Measurements from ENCODE around the gene CNGA1.

Gene CNGA1

GRCh38 chr4:48038666-48039065, 22.2 kb upstream of the CNGA1 start:
- no peak overlapping the region for H3K4me3 Mint-ChIP-seq
- H3K27me3 Mint-ChIP-seq = no peaks in the 10 kb centered on the region
- H3K4me1 Mint-ChIP-seq (ENCODE audit: low read depth) = peaks cover 69% of the 10 kb centered on the region
- peaks cover 2% of the 10 kb centered on the region for H3K36me3 Mint-ChIP-seq
- H3K9me3 Mint-ChIP-seq (ENCODE audit: low read depth) = no peaks in the 10 kb centered on the region
- H3K27ac Mint-ChIP-seq = no peak overlapping the region

- Mint-ChIP-seq H3K4me1 (ENCODE audit: low read depth) (peaks cover 60% of the 10 kb centered on the region), H3K9me3 (ENCODE audit: low read depth) (no peaks in the 10 kb centered on the region), H3K36me3 (peaks cover 2% of the 10 kb centered on the region), H3K27ac (peak overlapping the region; percentile 93), H3K4me3 (peak overlapping the region; percentile 32), H3K27me3 (no peaks in the 10 kb centered on the region)
Measured at GRCh38 chr4:48037117-48037462, 20.6 kb upstream of the CNGA1 start.

- H3K27me3 Mint-ChIP-seq = no peaks in the 10 kb centered on the region
- H3K4me3 Mint-ChIP-seq = peak overlapping the region; percentile 64
- H3K36me3 Mint-ChIP-seq = peaks cover 2% of the 10 kb centered on the region
- H3K9me3 Mint-ChIP-seq (ENCODE audit: low read depth) = no peaks in the 10 kb centered on the region
- H3K27ac Mint-ChIP-seq = peak overlapping the region; percentile 93
- peaks cover 52% of the 10 kb centered on the region for H3K4me1 Mint-ChIP-seq (ENCODE audit: low read depth)
Measured at GRCh38 chr4:48035952-48036351, 19.5 kb upstream of the CNGA1 start.

GRCh38 chr4:48033825-48034413, 17.4 kb upstream of the CNGA1 start:
- Mint-ChIP-seq H3K36me3 (peaks cover 2% of the 10 kb centered on the region), H3K4me3 (peak overlapping the region; percentile 43), H3K4me1 (ENCODE audit: low read depth) (peaks cover 47% of the 10 kb centered on the region), H3K27me3 (no peaks in the 10 kb centered on the region), H3K27ac (peak overlapping the region; percentile 93), H3K9me3 (ENCODE audit: low read depth) (no peaks in the 10 kb centered on the region)

- Mint-ChIP-seq H3K9me3 (ENCODE audit: low read depth) (no peaks in the 10 kb centered on the region), H3K27me3 (no peaks in the 10 kb centered on the region), H3K4me1 (ENCODE audit: low read depth) (peaks cover 52% of the 10 kb centered on the region), H3K36me3 (no peaks in the 10 kb centered on the region), H3K4me3 (no peak overlapping the region), H3K27ac (peak overlapping the region; percentile 93)
Measured at GRCh38 chr4:48033412-48033811, 16.9 kb upstream of the CNGA1 start.

- no peaks in the 10 kb centered on the region for H3K36me3 Mint-ChIP-seq
- H3K4me1 Mint-ChIP-seq (ENCODE audit: low read depth) = peaks cover 55% of the 10 kb centered on the region
- H3K27ac Mint-ChIP-seq = no peak overlapping the region
- no peaks in the 10 kb centered on the region for H3K9me3 Mint-ChIP-seq (ENCODE audit: low read depth)
- no peak overlapping the region for H3K4me3 Mint-ChIP-seq
- H3K27me3 Mint-ChIP-seq = no peaks in the 10 kb centered on the region
Measured at GRCh38 chr4:48032721-48033120, 16.2 kb upstream of the CNGA1 start.

- Mint-ChIP-seq H3K27ac (no peak overlapping the region), H3K27me3 (no peaks in the 10 kb centered on the region), H3K4me1 (ENCODE audit: low read depth) (peaks cover 51% of the 10 kb centered on the region)
Measured at GRCh38 chr4:48031802-48032525, 15.5 kb upstream of the CNGA1 start.

GRCh38 chr4:48030470-48030869, 14.0 kb upstream of the CNGA1 start:
- Mint-ChIP-seq H3K36me3 (peaks cover 3% of the 10 kb centered on the region), H3K27me3 (peaks cover 2% of the 10 kb centered on the region), H3K9me3 (ENCODE audit: low read depth) (no peaks in the 10 kb centered on the region), H3K4me3 (no peak overlapping the region), H3K27ac (no peak overlapping the region), H3K4me1 (ENCODE audit: low read depth) (peaks cover 38% of the 10 kb centered on the region)

More at GRCh38 chr4:48031802-48032525, 15.5 kb upstream of the CNGA1 start:
- Mint-ChIP-seq H3K4me3 (no peak overlapping the region), H3K9me3 (ENCODE audit: low read depth) (no peaks in the 10 kb centered on the region), H3K36me3 (no peaks in the 10 kb centered on the region)

GRCh38 chr4:48028696-48029095, 12.2 kb upstream of the CNGA1 start:
- peaks cover 20% of the 10 kb centered on the region for H3K4me1 Mint-ChIP-seq (ENCODE audit: low read depth)
- peaks cover 2% of the 10 kb centered on the region for H3K27me3 Mint-ChIP-seq
- H3K9me3 Mint-ChIP-seq (ENCODE audit: low read depth) = no peaks in the 10 kb centered on the region
- H3K4me3 Mint-ChIP-seq = no peak overlapping the region
- peak overlapping the region; percentile 23 for H3K27ac Mint-ChIP-seq
- peaks cover 3% of the 10 kb centered on the region for H3K36me3 Mint-ChIP-seq

- H3K4me3 Mint-ChIP-seq = no peak overlapping the region
- H3K4me1 Mint-ChIP-seq (ENCODE audit: low read depth) = peaks cover 17% of the 10 kb centered on the region
- no peaks in the 10 kb centered on the region for H3K9me3 Mint-ChIP-seq (ENCODE audit: low read depth)
- peaks cover 4% of the 10 kb centered on the region for H3K27me3 Mint-ChIP-seq
- H3K27ac Mint-ChIP-seq = no peak overlapping the region
- H3K36me3 Mint-ChIP-seq = peaks cover 3% of the 10 kb centered on the region
Measured at GRCh38 chr4:48027653-48028052, 11.2 kb upstream of the CNGA1 start.

- Mint-ChIP-seq H3K4me3 (no peak overlapping the region), H3K27ac (no peak overlapping the region), H3K27me3 (peaks cover 4% of the 10 kb centered on the region), H3K4me1 (ENCODE audit: low read depth) (peaks cover 27% of the 10 kb centered on the region), H3K36me3 (peaks cover 3% of the 10 kb centered on the region), H3K9me3 (ENCODE audit: low read depth) (no peaks in the 10 kb centered on the region)
Measured at GRCh38 chr4:48025005-48025404, 8.5 kb upstream of the CNGA1 start.

GRCh38 chr4:48024522-48024921, 8.0 kb upstream of the CNGA1 start:
- Mint-ChIP-seq H3K9me3 (ENCODE audit: low read depth) (no peaks in the 10 kb centered on the region), H3K27me3 (peaks cover 4% of the 10 kb centered on the region), H3K4me1 (ENCODE audit: low read depth) (peaks cover 29% of the 10 kb centered on the region), H3K27ac (no peak overlapping the region), H3K4me3 (no peak overlapping the region), H3K36me3 (peaks cover 3% of the 10 kb centered on the region)

GRCh38 chr4:48022192-48022799, 5.8 kb upstream of the CNGA1 start:
- no peak overlapping the region for H3K4me3 Mint-ChIP-seq
- H3K9me3 Mint-ChIP-seq (ENCODE audit: low read depth) = no peaks in the 10 kb centered on the region
- no peak overlapping the region for H3K27ac Mint-ChIP-seq
- peaks cover 4% of the 10 kb centered on the region for H3K27me3 Mint-ChIP-seq
- peaks cover 3% of the 10 kb centered on the region for H3K36me3 Mint-ChIP-seq
- H3K4me1 Mint-ChIP-seq (ENCODE audit: low read depth) = peaks cover 18% of the 10 kb centered on the region

- H3K27ac Mint-ChIP-seq = no peak overlapping the region
- H3K27me3 Mint-ChIP-seq = peaks cover 4% of the 10 kb centered on the region
- peaks cover 3% of the 10 kb centered on the region for H3K36me3 Mint-ChIP-seq
- H3K9me3 Mint-ChIP-seq (ENCODE audit: low read depth) = no peaks in the 10 kb centered on the region
- H3K4me1 Mint-ChIP-seq (ENCODE audit: low read depth) = peaks cover 20% of the 10 kb centered on the region
- no peak overlapping the region for H3K4me3 Mint-ChIP-seq
Measured at GRCh38 chr4:48021100-48021499, 4.6 kb upstream of the CNGA1 start.

- peaks cover 25% of the 10 kb centered on the region for H3K4me1 Mint-ChIP-seq (ENCODE audit: low read depth)
- peak overlapping the region; percentile 23 for H3K4me3 Mint-ChIP-seq
- H3K9me3 Mint-ChIP-seq (ENCODE audit: low read depth) = no peaks in the 10 kb centered on the region
- no peak overlapping the region for H3K27ac Mint-ChIP-seq
- H3K36me3 Mint-ChIP-seq = no peaks in the 10 kb centered on the region
- peaks cover 2% of the 10 kb centered on the region for H3K27me3 Mint-ChIP-seq
Measured at GRCh38 chr4:48018112-48018511, 1.6 kb upstream of the CNGA1 start.
